Stomach (tissue), 4 donors: ENCODE measurements around the gene GBP2.

ENCODE experiments used
- POLR2AphosphoS5 ChIP-seq, 3 donors: sonication (generic); formaldehyde crosslinking; IDR thresholded peaks; one replicate each; pipeline ENCODE4 v1.6.1; 2016; ENCODE audit warnings: antibody characterized with exemption in 3 of 3
- TF ChIP-seq, protein P1 (sequence below), 7 experiments: fragments of 450-650 bp in 4 of 7; fragments of 200-600 bp in 3 of 7; sonication (generic) in 3 of 7; IDR thresholded peaks; one replicate each; pipeline ENCODE4 v1.5.1; 2016 to 2019; ENCODE audit warnings: antibody characterized with exemption in 7 of 7, control low read depth in 2 of 7, mild to moderate bottlenecking in 1 of 7

DNA sequence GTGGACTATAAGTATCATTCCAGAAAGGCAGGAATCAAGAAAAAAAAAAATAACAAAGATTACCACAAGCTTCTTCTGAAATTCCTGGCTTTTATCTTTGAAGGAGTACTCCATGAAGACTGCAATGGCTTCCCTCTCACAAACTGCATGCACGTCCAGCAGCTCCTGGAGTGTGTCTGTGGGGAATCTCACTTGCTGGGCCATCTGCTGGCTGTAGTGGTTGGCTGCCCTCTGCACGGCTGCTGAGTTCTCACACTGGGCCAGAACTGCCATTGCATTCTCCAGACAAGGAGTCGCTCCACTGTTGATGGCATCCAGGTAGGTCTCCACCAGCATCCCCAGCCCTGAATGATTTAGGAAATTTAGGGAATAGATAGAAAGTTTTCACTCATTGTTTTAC, 23.3 kb upstream of the GBP2 start:
- TF ChIP-seq, protein P1, sequence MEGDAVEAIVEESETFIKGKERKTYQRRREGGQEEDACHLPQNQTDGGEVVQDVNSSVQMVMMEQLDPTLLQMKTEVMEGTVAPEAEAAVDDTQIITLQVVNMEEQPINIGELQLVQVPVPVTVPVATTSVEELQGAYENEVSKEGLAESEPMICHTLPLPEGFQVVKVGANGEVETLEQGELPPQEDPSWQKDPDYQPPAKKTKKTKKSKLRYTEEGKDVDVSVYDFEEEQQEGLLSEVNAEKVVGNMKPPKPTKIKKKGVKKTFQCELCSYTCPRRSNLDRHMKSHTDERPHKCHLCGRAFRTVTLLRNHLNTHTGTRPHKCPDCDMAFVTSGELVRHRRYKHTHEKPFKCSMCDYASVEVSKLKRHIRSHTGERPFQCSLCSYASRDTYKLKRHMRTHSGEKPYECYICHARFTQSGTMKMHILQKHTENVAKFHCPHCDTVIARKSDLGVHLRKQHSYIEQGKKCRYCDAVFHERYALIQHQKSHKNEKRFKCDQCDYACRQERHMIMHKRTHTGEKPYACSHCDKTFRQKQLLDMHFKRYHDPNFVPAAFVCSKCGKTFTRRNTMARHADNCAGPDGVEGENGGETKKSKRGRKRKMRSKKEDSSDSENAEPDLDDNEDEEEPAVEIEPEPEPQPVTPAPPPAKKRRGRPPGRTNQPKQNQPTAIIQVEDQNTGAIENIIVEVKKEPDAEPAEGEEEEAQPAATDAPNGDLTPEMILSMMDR (IDR thresholded peaks at IDR 0.05): no peak
- TF ChIP-seq POLR2AphosphoS5 (IDR thresholded peaks at IDR 0.05): no peak
